GM21447 (cell line): Measurements from ENCODE around the gene HIBCH.
"Not testable (repeated sequence)": the region's sequence is repeated elsewhere in the genome, so short reads cannot be mapped to it uniquely, and the experiment has no call there.

Source experiments
- ATAC-seq: cut with Tn5 transposase; IDR thresholded peaks from one replicate; pipeline ENCODE4 v1.9.1; 2021; ENCODE audit not compliant: unreplicated experiment

Gene HIBCH

GRCh38 chr2:190254063-190254850 lies 65.4 kb downstream of the HIBCH start:
- ATAC-seq: no peak

- ATAC-seq: no peak
Measured at GRCh38 chr2:190250421-190250820, 69.2 kb downstream of the HIBCH start.

GRCh38 chr2:190235551-190236075 lies 84.0 kb downstream of the HIBCH start:
- no peak for ATAC-seq

GRCh38 chr2:190235101-190235500 lies 84.5 kb downstream of the HIBCH start:
- ATAC-seq: no peak

- not testable (repeated sequence) for ATAC-seq
Measured at GRCh38 chr2:190223989-190224388, 95.6 kb downstream of the HIBCH start.

- ATAC-seq: not testable (repeated sequence)
Measured at GRCh38 chr2:190222745-190223144, 96.9 kb downstream of the HIBCH start.

- ATAC-seq: no peak
Measured at GRCh38 chr2:190221429-190221828, 98.2 kb downstream of the HIBCH start.

GRCh38 chr2:190219186-190219585 lies 100.4 kb downstream of the HIBCH start:
- ATAC-seq: no peak

- no peak for ATAC-seq
Measured at GRCh38 chr2:190217616-190218015, 102.0 kb downstream of the HIBCH start.

GRCh38 chr2:190216829-190217228 lies 102.8 kb downstream of the HIBCH start:
- ATAC-seq: no peak

GRCh38 chr2:190215620-190216019 lies 104.0 kb downstream of the HIBCH start:
- no peak for ATAC-seq

GRCh38 chr2:190214426-190215194 lies 105.0 kb downstream of the HIBCH start:
- ATAC-seq: no peak

- ATAC-seq: no peak
Measured at GRCh38 chr2:190213441-190214335, 105.9 kb downstream of the HIBCH start.

- no peak for ATAC-seq
Measured at GRCh38 chr2:190210471-190210870, 109.2 kb downstream of the HIBCH start.

GRCh38 chr2:190209559-190209958 lies 110.1 kb downstream of the HIBCH start:
- ATAC-seq: no peak

- ATAC-seq: no peak
Measured at GRCh38 chr2:190207930-190208329, 111.7 kb downstream of the HIBCH start.

GRCh38 chr2:190205657-190206056 lies 114.0 kb downstream of the HIBCH start:
- no peak for ATAC-seq

- no peak for ATAC-seq
Measured at GRCh38 chr2:190202604-190203003, 117.0 kb downstream of the HIBCH start.

GRCh38 chr2:190202018-190202417 lies 117.6 kb downstream of the HIBCH start:
- ATAC-seq: no peak

- no peak for ATAC-seq
Measured at GRCh38 chr2:190200603-190201002, 119.0 kb downstream of the HIBCH start.

- ATAC-seq: no peak
Measured at GRCh38 chr2:190199530-190199929, 120.1 kb downstream of the HIBCH start.
